Prostate gland (tissue), 2 donors: ENCODE measurements around the gene UGT1A3.

Experiments used
- CTCF ChIP-seq, 4 experiments: fragments of 200-600 bp in 2 of 4; fragments of 450-650 bp in 2 of 4; sonication (generic) in 2 of 4; IDR thresholded peaks; 1 replicate in 3 of 4; 2 replicates in 1 of 4; pipeline ENCODE4 v1.5.1; 2016 to 2019; ENCODE audit warnings: antibody characterized with exemption in 4 of 4, mild to moderate bottlenecking in 2 of 4, moderate library complexity in 2 of 4
- POLR2A ChIP-seq: fragments of 450-650 bp; IDR thresholded peaks from one replicate; pipeline ENCODE4 v1.6.1; 2016; ENCODE audit warnings: antibody characterized with exemption, mild to moderate bottlenecking

GRCh38 chr2:233789554-233789953 is 60.7 kb downstream of the UGT1A3 start:
- no peak for TF ChIP-seq CTCF (IDR thresholded peaks at IDR 0.05)
- no peak for TF ChIP-seq POLR2A
